Tibial nerve (tissue), 4 donors: Measurements from ENCODE around the gene KDM4C. TPM values are rescaled to one million over a fixed set of nuclear protein-coding genes. Genes with fewer than 3 reads are reported as not detected.

Experiments
- DNase-seq, 2 donors: peaks; one replicate each; pipeline ENCODE4 v3.0.0-alpha.2; 2019; ENCODE audit warnings: low spot score in 2 of 2
- H3K27ac ChIP-seq, 4 donors: fragments of 200-600 bp; sonication (generic) in 3 of 4; one replicate each; pipeline ENCODE4 v1.5.1; 2017 to 2019; ENCODE audit warnings: mild to moderate bottlenecking in 1 of 4
- H3K27me3 ChIP-seq, 2 donors: fragments of 200-600 bp; sonication (generic) in 1 of 2; one replicate each; pipeline versions ENCODE4 v1.5.1 to v1.6.0; 2017 to 2019
- H3K36me3 ChIP-seq, 3 donors: fragments of 200-600 bp; sonication (generic); one replicate each; pipeline ENCODE4 v1.5.1; 2018 to 2019
- H3K4me1 ChIP-seq, 4 donors: fragments of 200-600 bp; sonication (generic) in 3 of 4; one replicate each; pipeline ENCODE4 v1.5.1; 2017 to 2019
- H3K4me3 ChIP-seq, 4 donors: fragments of 200-600 bp; sonication (generic) in 3 of 4; one replicate each; pipeline ENCODE4 v1.5.1; 2017 to 2019; ENCODE audit warnings: mild to moderate bottlenecking in 1 of 4, moderate library complexity in 1 of 4
- H3K9me3 ChIP-seq, 4 donors: fragments of 200-600 bp; sonication (generic) in 3 of 4; one replicate each; pipeline ENCODE4 v1.5.1; 2017 to 2019
- EP300 ChIP-seq, 2 donors: sonication (generic); formaldehyde crosslinking; IDR thresholded peaks; one replicate each; pipeline ENCODE4 v1.6.1; 2017; ENCODE audit warnings: antibody characterized with exemption in 2 of 2, mild to moderate bottlenecking in 1 of 2
- POLR2A ChIP-seq, 2 donors: fragments of 450-650 bp; IDR thresholded peaks; one replicate each; pipeline ENCODE4 v1.6.1; 2017; ENCODE audit warnings: antibody characterized with exemption in 2 of 2, mild to moderate bottlenecking in 2 of 2, moderate library complexity in 2 of 2
- WGBS, 2 donors: methylation state at CpG; one replicate each; pipeline ENCODE4 v1.1.5; 2018; 5-methylcytosine and 5-hydroxymethylcytosine counted together
- total RNA-seq, 4 donors: library from RNA; depleted of rRNA; stranded (reverse); fragments of >200 nt; gene quantifications; one replicate each; pipeline ENCODE4 v1.1.0, GENCODE V29; 2016
- TF ChIP-seq, protein P1 (sequence below), 5 experiments: fragments of 200-600 bp in 3 of 5; fragments of 450-650 bp in 2 of 5; sonication (generic) in 3 of 5; IDR thresholded peaks; one replicate each; pipeline ENCODE4 v1.5.1; 2016 to 2019; ENCODE audit warnings: antibody characterized with exemption in 5 of 5, mild to moderate bottlenecking in 3 of 5, moderate library complexity in 2 of 5

KDM4C gene
- total RNA-seq, 4 donors from 2014 or later = 27.8 to 47.7 (median 38.1) TPM

DNA sequence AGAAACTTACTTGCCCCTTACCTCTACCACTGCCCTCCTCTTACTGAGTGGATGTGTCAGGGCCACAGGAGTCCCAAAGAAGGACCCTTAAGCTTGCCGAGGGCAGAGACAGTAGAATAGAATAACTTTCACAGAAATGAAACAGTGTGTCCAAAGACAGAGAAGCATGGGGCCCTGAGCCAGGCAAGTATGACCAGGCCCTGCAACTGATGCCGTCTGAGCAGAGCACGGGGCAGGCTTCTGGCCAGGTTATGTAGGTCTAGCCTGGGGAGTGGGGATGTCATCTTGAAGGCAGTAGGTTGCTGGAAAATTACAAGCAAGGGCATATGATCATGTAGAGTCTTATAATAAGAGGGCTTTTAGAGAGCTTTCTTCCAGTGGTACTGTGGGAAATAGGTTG is 415.4 kb downstream of the KDM4C start:
- H3K9me3 ChIP-seq = no peaks in the 10 kb centered on the region
- H3K36me3 ChIP-seq = peaks cover 0 to 64% (median 0%) of the 10 kb centered on the region in 3 donors
- TF ChIP-seq POLR2A (IDR thresholded peaks at IDR 0.05) = no peak
- WGBS, 2 donors = 88 to 89% methylated on average over 3 of the region's 3 CpGs
- H3K4me3 ChIP-seq = no peak overlapping the region
- no peaks in the 10 kb centered on the region for H3K4me1 ChIP-seq
- H3K27ac ChIP-seq = no peak overlapping the region
- DNase-seq = no peak
- no peaks in the 10 kb centered on the region for H3K27me3 ChIP-seq

DNA sequence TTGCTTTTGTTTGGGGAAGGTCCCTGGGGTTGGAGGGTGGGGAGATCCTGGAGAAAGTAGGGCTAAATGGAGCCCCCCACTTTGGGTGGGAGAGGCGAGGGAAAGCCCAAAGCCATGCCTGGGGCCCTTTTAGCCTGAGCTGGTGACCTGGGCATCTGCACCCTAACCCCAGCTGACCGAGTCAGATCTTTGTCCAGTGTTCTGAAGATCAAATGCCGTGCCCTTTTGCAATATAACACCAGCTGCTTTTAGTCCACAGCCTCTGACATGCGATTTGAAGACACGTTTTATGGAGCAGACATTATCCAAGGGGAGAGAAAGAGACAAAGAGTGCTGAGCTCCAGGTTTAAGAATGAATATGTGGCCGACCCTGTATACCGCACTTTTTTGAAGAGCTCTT is 416.5 kb downstream of the KDM4C start:
- 76 to 80% methylated on average over 7 of the region's 7 CpGs for WGBS, 2 donors
- Histone ChIP-seq H3K9me3 (no peaks in the 10 kb centered on the region), H3K4me3 (no peak overlapping the region), H3K27me3 (no peaks in the 10 kb centered on the region), H3K36me3 (peaks cover 0 to 56% (median 0%) of the 10 kb centered on the region in 3 donors), H3K4me1 (no peaks in the 10 kb centered on the region), H3K27ac (no peak overlapping the region)
- DNase-seq = no peak
- TF ChIP-seq, protein P1, sequence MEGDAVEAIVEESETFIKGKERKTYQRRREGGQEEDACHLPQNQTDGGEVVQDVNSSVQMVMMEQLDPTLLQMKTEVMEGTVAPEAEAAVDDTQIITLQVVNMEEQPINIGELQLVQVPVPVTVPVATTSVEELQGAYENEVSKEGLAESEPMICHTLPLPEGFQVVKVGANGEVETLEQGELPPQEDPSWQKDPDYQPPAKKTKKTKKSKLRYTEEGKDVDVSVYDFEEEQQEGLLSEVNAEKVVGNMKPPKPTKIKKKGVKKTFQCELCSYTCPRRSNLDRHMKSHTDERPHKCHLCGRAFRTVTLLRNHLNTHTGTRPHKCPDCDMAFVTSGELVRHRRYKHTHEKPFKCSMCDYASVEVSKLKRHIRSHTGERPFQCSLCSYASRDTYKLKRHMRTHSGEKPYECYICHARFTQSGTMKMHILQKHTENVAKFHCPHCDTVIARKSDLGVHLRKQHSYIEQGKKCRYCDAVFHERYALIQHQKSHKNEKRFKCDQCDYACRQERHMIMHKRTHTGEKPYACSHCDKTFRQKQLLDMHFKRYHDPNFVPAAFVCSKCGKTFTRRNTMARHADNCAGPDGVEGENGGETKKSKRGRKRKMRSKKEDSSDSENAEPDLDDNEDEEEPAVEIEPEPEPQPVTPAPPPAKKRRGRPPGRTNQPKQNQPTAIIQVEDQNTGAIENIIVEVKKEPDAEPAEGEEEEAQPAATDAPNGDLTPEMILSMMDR (IDR thresholded peaks at IDR 0.05) = no peak
- TF ChIP-seq POLR2A (IDR thresholded peaks at IDR 0.05) (no peak), EP300 (IDR thresholded peaks at IDR 0.05) (no peak)

DNA sequence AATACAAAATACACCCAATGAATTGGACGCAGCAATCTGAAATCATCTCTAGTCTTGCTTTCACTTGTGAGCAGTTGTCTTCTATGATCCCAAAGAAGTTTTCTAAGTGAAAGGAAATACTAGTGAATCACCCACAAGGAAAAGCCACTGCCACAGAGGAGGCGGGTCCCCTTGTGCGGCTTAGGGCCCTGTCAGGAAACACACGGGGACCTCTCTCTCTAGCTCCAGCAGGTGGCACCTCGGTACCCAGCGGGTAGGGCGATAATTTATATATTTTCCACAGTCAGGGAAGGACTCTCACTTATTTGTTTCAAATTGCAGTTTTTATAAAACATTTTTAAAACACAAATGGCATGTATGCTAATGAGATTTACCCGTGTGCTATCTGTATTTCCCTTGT is 417.1 kb downstream of the KDM4C start:
- Histone ChIP-seq H3K4me1 (no peaks in the 10 kb centered on the region), H3K4me3 (no peak overlapping the region), H3K27me3 (no peaks in the 10 kb centered on the region), H3K36me3 (peaks cover 0 to 51% (median 0%) of the 10 kb centered on the region in 3 donors), H3K27ac (no peak overlapping the region), H3K9me3 (no peaks in the 10 kb centered on the region)
- DNase-seq = no peak
- no peak for TF ChIP-seq POLR2A (IDR thresholded peaks at IDR 0.05)
- TF ChIP-seq, protein P1 (IDR thresholded peaks at IDR 0.05) = no peak
- 94 to 96% methylated on average over 8 of the region's 8 CpGs for WGBS, 2 donors

DNA sequence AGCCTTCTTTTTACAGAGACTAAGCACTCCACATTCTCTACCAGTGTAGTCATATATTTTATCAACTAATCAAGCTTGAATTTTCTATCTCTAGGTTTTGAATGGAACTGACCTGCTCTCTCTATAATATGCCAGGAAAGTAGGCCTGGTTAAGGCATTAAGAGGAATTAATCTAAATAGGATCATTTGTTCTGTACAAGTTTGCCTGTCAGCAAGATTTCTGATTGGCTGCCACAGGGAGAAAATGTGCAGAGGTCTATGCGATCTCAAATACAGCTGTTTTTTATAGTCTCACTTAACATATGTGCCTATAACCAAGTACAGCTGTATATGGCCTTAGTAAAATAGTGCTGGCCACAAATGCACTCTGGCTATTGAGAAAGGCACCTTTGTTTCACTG is 418.8 kb downstream of the KDM4C start:
- 73 to 85% methylated on average over 1 of the region's 1 CpG for WGBS, 2 donors
- H3K27me3 ChIP-seq = no peaks in the 10 kb centered on the region
- DNase-seq = no peak
- no peaks in the 10 kb centered on the region for H3K4me1 ChIP-seq
- no peaks in the 10 kb centered on the region for H3K9me3 ChIP-seq
- H3K4me3 ChIP-seq = no peak overlapping the region
- H3K27ac ChIP-seq = no peak overlapping the region
- peaks cover 0 to 58% (median 0%) of the 10 kb centered on the region in 3 donors for H3K36me3 ChIP-seq
- TF ChIP-seq, protein P1 (IDR thresholded peaks at IDR 0.05) = no peak
- no peak for TF ChIP-seq POLR2A (IDR thresholded peaks at IDR 0.05)
- no peak for TF ChIP-seq EP300 (IDR thresholded peaks at IDR 0.05)

DNA sequence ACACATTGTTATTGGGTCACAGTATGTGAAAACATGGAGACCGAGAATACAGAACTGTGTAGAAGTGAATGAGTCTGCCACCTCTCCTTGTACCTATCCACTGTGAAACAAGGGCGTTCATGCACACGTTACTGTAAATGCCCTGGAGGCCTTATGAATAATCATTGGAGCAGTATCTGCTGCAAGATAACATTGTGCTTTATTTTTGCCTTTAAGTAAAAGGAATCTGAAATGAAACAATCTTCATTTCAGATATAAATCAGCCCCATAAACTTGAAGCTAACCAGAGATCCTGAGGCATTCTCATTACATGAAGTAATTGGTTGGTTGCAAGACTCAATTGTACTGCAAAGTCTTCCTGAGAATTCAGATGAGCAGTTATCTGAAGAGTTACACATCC is 419.6 kb downstream of the KDM4C start:
- Histone ChIP-seq H3K4me1 (no peaks in the 10 kb centered on the region), H3K36me3 (peaks cover 0 to 63% (median 0%) of the 10 kb centered on the region in 3 donors), H3K27ac (no peak overlapping the region), H3K27me3 (no peaks in the 10 kb centered on the region), H3K9me3 (no peaks in the 10 kb centered on the region), H3K4me3 (no peak overlapping the region)
- no peak for DNase-seq
- no peak for TF ChIP-seq EP300 (IDR thresholded peaks at IDR 0.05)
- TF ChIP-seq POLR2A (IDR thresholded peaks at IDR 0.05) = no peak
- TF ChIP-seq, protein P1 (IDR thresholded peaks at IDR 0.05) = no peak
- 73 to 75% methylated on average over 3 of the region's 3 CpGs for WGBS, 2 donors

DNA sequence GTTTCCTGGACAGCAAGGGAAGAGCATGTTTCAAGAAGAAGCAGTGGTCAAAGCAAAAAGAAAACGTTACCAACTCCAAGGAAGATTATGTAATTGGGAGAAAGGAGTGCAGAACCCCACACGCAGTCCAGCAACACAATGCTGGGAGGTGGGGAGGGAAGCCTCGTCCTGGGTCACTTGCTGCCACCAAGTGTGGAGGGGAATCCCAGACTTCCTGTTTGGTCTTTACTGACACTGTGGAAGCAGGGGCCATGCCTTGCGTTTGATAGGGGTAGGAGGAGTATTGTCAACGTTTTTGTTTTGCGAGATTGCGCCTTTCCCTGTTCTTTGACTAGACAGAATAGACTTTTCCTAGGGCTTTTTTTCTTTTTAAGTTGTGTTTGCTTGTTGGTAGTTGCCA is 421.0 kb downstream of the KDM4C start:
- H3K36me3 ChIP-seq = peaks cover 0 to 60% (median 0%) of the 10 kb centered on the region in 3 donors
- H3K27me3 ChIP-seq = no peaks in the 10 kb centered on the region
- TF ChIP-seq POLR2A (IDR thresholded peaks at IDR 0.05) (no peak), EP300 (IDR thresholded peaks at IDR 0.05) (no peak)
- TF ChIP-seq, protein P1 (IDR thresholded peaks at IDR 0.05) = no peak
- WGBS, 2 donors = 57 to 65% methylated on average over 7 of the region's 7 CpGs
- peaks cover 0 to 3% (median 0%) of the 10 kb centered on the region in 4 donors for H3K9me3 ChIP-seq
- H3K27ac ChIP-seq = no peak overlapping the region
- no peaks in the 10 kb centered on the region for H3K4me1 ChIP-seq
- DNase-seq = no peak
- H3K4me3 ChIP-seq = no peak overlapping the region
